ENCODE results near the gene ZDHHC14.

GRCh38 chr6:157710604-157711003, 329.6 kb downstream of the ZDHHC14 start:
- TF ChIP-seq CTCF (IDR thresholded peaks at IDR 0.05) = no peak
- no peak for TF ChIP-seq EP300 (IDR thresholded peaks at IDR 0.05)
- no peak for TF ChIP-seq POLR2A (IDR thresholded peaks at IDR 0.05)

Data from ovary (tissue), 3 donors.